ENCODE results near the gene TEKT3. TPM values are rescaled to one million over a fixed set of nuclear protein-coding genes. Genes with fewer than 3 reads are reported as not detected.

The TEKT3 gene
- total and polyA plus RNA-seq, 2 of the 4 experiments (the other 2 are of a cell fraction): 0.15 TPM; not detected in 1

DNA sequence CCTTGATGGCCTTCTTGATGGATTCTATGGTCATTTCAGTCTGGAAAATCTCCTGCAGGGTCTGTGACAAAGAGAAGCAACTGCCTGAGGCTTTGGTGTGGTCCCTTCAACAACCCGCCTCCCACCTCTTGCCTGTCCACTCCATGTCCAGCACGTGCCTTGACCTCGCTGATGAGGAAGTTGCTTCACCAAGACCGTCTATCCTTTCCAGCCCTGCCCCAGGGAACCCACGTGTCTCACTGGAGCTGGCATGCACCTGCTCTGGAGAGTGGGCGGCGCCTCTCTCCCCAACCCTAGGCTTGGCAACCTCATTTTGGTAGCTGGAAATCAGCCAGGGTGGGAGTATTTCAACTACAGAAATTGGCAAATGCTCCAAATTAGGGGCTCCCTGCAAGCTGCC is 32.6 kb downstream of the TEKT3 start:
- peak overlapping the region; percentile 39 for H2BK120ac ChIP-seq (ENCODE audit: low read depth, low read length)
- dilution Hi-C loops (cut with HindIII; ENCODE audit: low sequenced_read_pairs, unreplicated experiment): no loop called here
- H3K79me1 ChIP-seq (ENCODE audit: low read depth in 1 of 2, low read length in 2 of 2): no peaks in the 10 kb centered on the region
- no peak overlapping the region for H3K23ac ChIP-seq (ENCODE audit: low read depth, low read length)
- peaks cover 20% of the 10 kb centered on the region for H3K4me1 ChIP-seq (ENCODE audit: control insufficient read depth, insufficient read depth, low read length)
- H3K9ac ChIP-seq (ENCODE audit: low read depth, low read length): no peak overlapping the region
- peak overlapping the region; percentile 56; the same call in 1 of the 3 replicates for H2BK15ac ChIP-seq (ENCODE audit: low read depth, low read length)
- ChIA-PET CTCF (no interaction called here), POLR2A (ENCODE audit: unreplicated experiment) (no interaction called here)
- no peak overlapping the region; a peak in 1 of 4 replicates for H4K8ac ChIP-seq (ENCODE audit: low read depth in 2 of 2, low read length in 2 of 2)
- no peak overlapping the region; the same call in 1 of the 2 replicates for H3K27ac ChIP-seq (ENCODE audit: insufficient read depth, low read length)
- H3K4ac ChIP-seq (ENCODE audit: low read depth, low read length): peak overlapping the region; percentile 75
- H3K14ac ChIP-seq (replicated peaks; ENCODE audit: low read depth, low read length): peak overlapping the region; percentile 67; the same call in 1 of the 2 replicates
- BruUV-seq (replicated peaks): no TSS peak
- no peak overlapping the region for H4K91ac ChIP-seq (ENCODE audit: insufficient read depth, low read depth, low read length)
- no peak overlapping the region; the same call in 1 of the 2 replicates for H4K5ac ChIP-seq (ENCODE audit: low read depth, low read length)
- H3K56ac ChIP-seq (ENCODE audit: extremely low read depth, insufficient read depth, low read length): no peak overlapping the region
- no peak overlapping the region for H3K4me2 ChIP-seq (ENCODE audit: low read depth, low read length)
- H2AK5ac ChIP-seq (ENCODE audit: low read depth, low read length): peak overlapping the region; percentile 86
- H2AK9ac ChIP-seq (replicated peaks; ENCODE audit: low read depth, low read length, poor library complexity): no peak overlapping the region
- H2AFZ ChIP-seq (replicated peaks; ENCODE audit: low read length, poor library complexity): no peak overlapping the region
- intact Hi-C loops (cut with micrococcal nuclease): no loop called here
- ATAC-seq (ENCODE audit: low read depth) (no peak), DNase-seq (no peak)
- no peak overlapping the region; the same call in 1 of the 2 replicates for H3K18ac ChIP-seq (ENCODE audit: low read depth, low read length)
- WGBS, 2 experiments (ENCODE audit: extremely low coverage in 2 of 2, insufficient read length in 1 of 2): no CpG with 5 or more reads among the region's 7 CpGs
- H2BK5ac ChIP-seq (ENCODE audit: low read depth, low read length, poor library complexity, severe bottlenecking): no peak overlapping the region
- in situ Hi-C loops (cut with MboI; ENCODE audit: low sequenced_read_pairs): no loop called here
- no peaks in the 10 kb centered on the region for H4K20me1 ChIP-seq (ENCODE audit: insufficient read depth, low read length)
- no peak overlapping the region for H3K4me3 ChIP-seq (ENCODE audit: insufficient read depth, low read depth, low read length)
- no peaks in the 10 kb centered on the region; the same call in 1 of the 2 replicates for H3K9me3 ChIP-seq (ENCODE audit: control insufficient read depth, insufficient read depth, low read length)
- peak overlapping the region; percentile 40 for H2BK20ac ChIP-seq (ENCODE audit: low read depth, low read length)
- no peaks in the 10 kb centered on the region for H3K36me3 ChIP-seq (ENCODE audit: control insufficient read depth, insufficient read depth, low read length)
- peaks cover 13% of the 10 kb centered on the region for H3K9me1 ChIP-seq (ENCODE audit: insufficient read depth, low read length)
- TF ChIP-seq SMC3 (IDR thresholded peaks at IDR 0.05; ENCODE audit: low read depth, low read length): no peak
- no peak for TF ChIP-seq RFX5 (IDR thresholded peaks at IDR 0.05; ENCODE audit: low read depth, low read length)
- no peak for TF ChIP-seq POLR2A (IDR thresholded peaks at IDR 0.05; ENCODE audit: low read depth, low read length)
- peaks cover 12% of the 10 kb centered on the region for H3K27me3 ChIP-seq (ENCODE audit: control insufficient read depth, insufficient read depth, low read length)
